ENCODE data around the gene HOXD12.

HOXD12 gene

GRCh38 chr2:176105730-176106580, 6.4 kb downstream of the HOXD12 start:
- DNase-seq (ENCODE audit: low read depth): no peak

- no peak for DNase-seq (ENCODE audit: low read depth)
Measured at GRCh38 chr2:176106581-176107539, 7.3 kb downstream of the HOXD12 start, which contains the start of gene HOXD11. HOXD11 (plus strand) TSS chr2:176107280; CDS start chr2:176107356, 76 bp downstream.

- DNase-seq (ENCODE audit: low read depth): no peak
Measured at GRCh38 chr2:176107731-176108181, 8.2 kb downstream of the HOXD12 start.

- DNase-seq (ENCODE audit: low read depth): no peak
Measured at GRCh38 chr2:176109192-176109901, 9.8 kb downstream of the HOXD12 start.

- no peak for DNase-seq (ENCODE audit: low read depth)
Measured at GRCh38 chr2:176109946-176110345, 10.4 kb downstream of the HOXD12 start.

GRCh38 chr2:176110415-176111308, 11.1 kb downstream of the HOXD12 start:
- no peak for DNase-seq (ENCODE audit: low read depth)

- no peak for DNase-seq (ENCODE audit: low read depth)
Measured at GRCh38 chr2:176111309-176111663, 11.7 kb downstream of the HOXD12 start.

GRCh38 chr2:176111846-176112374, 12.3 kb downstream of the HOXD12 start:
- no peak for DNase-seq (ENCODE audit: low read depth)

GRCh38 chr2:176112375-176113302, 13.0 kb downstream of the HOXD12 start:
- no peak for DNase-seq (ENCODE audit: low read depth)

GRCh38 chr2:176114120-176114929, 14.7 kb downstream of the HOXD12 start:
- DNase-seq (ENCODE audit: low read depth): no peak

GRCh38 chr2:176114930-176115625, 15.5 kb downstream of the HOXD12 start:
- DNase-seq (ENCODE audit: low read depth): no peak

- no peak for DNase-seq (ENCODE audit: low read depth)
Measured at GRCh38 chr2:176115883-176116813, 16.6 kb downstream of the HOXD12 start, which contains the start of gene HOXD10. HOXD10 (plus strand) TSS chr2:176116778; CDS start chr2:176116834, 56 bp downstream.

GRCh38 chr2:176117162-176117822, 17.7 kb downstream of the HOXD12 start:
- no peak for DNase-seq (ENCODE audit: low read depth)

GRCh38 chr2:176117823-176118371, 18.3 kb downstream of the HOXD12 start:
- DNase-seq (ENCODE audit: low read depth): no peak

GRCh38 chr2:176118601-176119339, 19.2 kb downstream of the HOXD12 start:
- no peak for DNase-seq (ENCODE audit: low read depth)
